Measurements from ENCODE around the gene OFD1. TPM values are rescaled to one million over a fixed set of nuclear protein-coding genes. Genes with fewer than 3 reads are reported as not detected.

Gene OFD1
- polyA plus RNA-seq, 1 of the 3 experiments (the other 2 are of a cell fraction) = 13.4 TPM

- POLR2A ChIA-PET = no interaction called here
- Histone ChIP-seq H4K20me1 (ENCODE audit: insufficient read depth) (no peaks in the 10 kb centered on the region), H3K9me3 (no peaks in the 10 kb centered on the region), H3K9ac (no peak overlapping the region), H3K79me2 (ENCODE audit: insufficient read depth) (no peaks in the 10 kb centered on the region), H3K27ac (ENCODE audit: low read depth in 2 of 2, low read length in 1 of 2) (no peak overlapping the region), H3K9me2 (no peaks in the 10 kb centered on the region), H3K4me3 (ENCODE audit: low read depth in 2 of 2, low read length in 1 of 2) (no peak overlapping the region), H3K27me3 (ENCODE audit: insufficient read depth) (no peaks in the 10 kb centered on the region), H3K4me2 (no peak overlapping the region), H3K4me1 (ENCODE audit: control insufficient read depth in 1 of 2, insufficient read depth in 2 of 2, low read depth in 1 of 2, low read length in 1 of 2) (peaks cover 0 to 2% of the 10 kb centered on the region in 2 experiments; a peak in 1 of 4 replicates), H3K36me3 (replicated peaks in 1 of 2; ENCODE audit: control insufficient read depth in 1 of 2, insufficient read depth in 2 of 2, low read length in 1 of 2) (peaks cover 62 to 88% of the 10 kb centered on the region in 2 experiments), H3F3A (replicated peaks; ENCODE audit: insufficient read depth) (peaks cover 3% of the 10 kb centered on the region), H2AFZ (ENCODE audit: low read depth) (no peak overlapping the region)
- WGBS (ENCODE audit: low lambda C conversion rate) = 77% methylated on average over 7 of the region's 7 CpGs
- CTCF ChIA-PET = interaction anchor here (0.8 to 4.2 kb wide), 4 partner anchors 11 to 270 kb away, joined by 3 to 20 read pairs (median 6); no protein-coding TSS in a partner anchor
- TF ChIP-seq, protein P1, sequence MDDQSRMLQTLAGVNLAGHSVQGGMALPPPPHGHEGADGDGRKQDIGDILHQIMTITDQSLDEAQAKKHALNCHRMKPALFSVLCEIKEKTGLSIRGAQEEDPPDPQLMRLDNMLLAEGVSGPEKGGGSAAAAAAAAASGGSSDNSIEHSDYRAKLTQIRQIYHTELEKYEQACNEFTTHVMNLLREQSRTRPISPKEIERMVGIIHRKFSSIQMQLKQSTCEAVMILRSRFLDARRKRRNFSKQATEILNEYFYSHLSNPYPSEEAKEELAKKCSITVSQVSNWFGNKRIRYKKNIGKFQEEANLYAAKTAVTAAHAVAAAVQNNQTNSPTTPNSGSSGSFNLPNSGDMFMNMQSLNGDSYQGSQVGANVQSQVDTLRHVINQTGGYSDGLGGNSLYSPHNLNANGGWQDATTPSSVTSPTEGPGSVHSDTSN (IDR thresholded peaks at IDR 0.05) = no peak
- TF ChIP-seq, protein P2, sequence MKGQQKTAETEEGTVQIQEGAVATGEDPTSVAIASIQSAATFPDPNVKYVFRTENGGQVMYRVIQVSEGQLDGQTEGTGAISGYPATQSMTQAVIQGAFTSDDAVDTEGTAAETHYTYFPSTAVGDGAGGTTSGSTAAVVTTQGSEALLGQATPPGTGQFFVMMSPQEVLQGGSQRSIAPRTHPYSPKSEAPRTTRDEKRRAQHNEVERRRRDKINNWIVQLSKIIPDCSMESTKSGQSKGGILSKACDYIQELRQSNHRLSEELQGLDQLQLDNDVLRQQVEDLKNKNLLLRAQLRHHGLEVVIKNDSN (IDR thresholded peaks at IDR 0.05; ENCODE audit: borderline replicate concordance, low read depth) = no peak
- TF ChIP-seq RFX5 (IDR thresholded peaks at IDR 0.05; ENCODE audit: low read length) = no peak
- TF ChIP-seq, protein P3, sequence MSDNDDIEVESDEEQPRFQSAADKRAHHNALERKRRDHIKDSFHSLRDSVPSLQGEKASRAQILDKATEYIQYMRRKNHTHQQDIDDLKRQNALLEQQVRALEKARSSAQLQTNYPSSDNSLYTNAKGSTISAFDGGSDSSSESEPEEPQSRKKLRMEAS (IDR thresholded peaks at IDR 0.05; ENCODE audit: low read depth) = no peak
- no peak for TF ChIP-seq POLR2AphosphoS5 (IDR thresholded peaks at IDR 0.05; ENCODE audit: low read depth, low read length)
- no peak for TF ChIP-seq RAD21 (IDR thresholded peaks at IDR 0.05; ENCODE audit: low read length)
- no peak for TF ChIP-seq GABPA (IDR thresholded peaks at IDR 0.05; ENCODE audit: low read depth)
- no peak for TF ChIP-seq EP300 (IDR thresholded peaks at IDR 0.05; ENCODE audit: borderline replicate concordance in 1 of 2, low read depth in 1 of 2, low read length in 1 of 2)
- no peak for TF ChIP-seq RCOR1 (IDR thresholded peaks at IDR 0.05; ENCODE audit: low read length)
- TF ChIP-seq MEF2A (IDR thresholded peaks at IDR 0.05; ENCODE audit: borderline replicate concordance, low read depth) = no peak
- DNase-seq = peak; percentile 13
Measured at GRCh38 chrX:13761606-13762414, 27.3 kb downstream of the OFD1 start.

- no peaks in the 10 kb centered on the region for H3K9me2 ChIP-seq
- no peak overlapping the region for H3K9ac ChIP-seq
- no peaks in the 10 kb centered on the region for H3K9me3 ChIP-seq
- no peak overlapping the region for H3K4me2 ChIP-seq
- no peak for TF ChIP-seq FOXJ3 (CRISPR knock-in tag; IDR thresholded peaks at IDR 0.05)
- TF ChIP-seq IRF3 (IDR thresholded peaks at IDR 0.05; ENCODE audit: low read depth, low read length) = no peak
- no peak for TF ChIP-seq JUND (IDR thresholded peaks at IDR 0.05)
- no peak for TF ChIP-seq MXI1 (IDR thresholded peaks at IDR 0.05; ENCODE audit: low read depth, low read length)
- H3K4me3 ChIP-seq (ENCODE audit: low read depth in 2 of 2, low read length in 1 of 2) = no peak overlapping the region
- H3K4me1 ChIP-seq (ENCODE audit: control insufficient read depth in 1 of 2, insufficient read depth in 2 of 2, low read depth in 1 of 2, low read length in 1 of 2) = peaks cover 0 to 2% of the 10 kb centered on the region in 2 experiments; a peak in 1 of 4 replicates
- no peaks in the 10 kb centered on the region for H4K20me1 ChIP-seq (ENCODE audit: insufficient read depth)
- CTCF ChIA-PET = interaction anchor here (1.7 to 4.2 kb wide), 2 partner anchors 13 to 269 kb away, joined by 5 to 20 read pairs; no protein-coding TSS in a partner anchor
- H3K27ac ChIP-seq (ENCODE audit: low read depth in 2 of 2, low read length in 1 of 2) = no peak overlapping the region
- H3F3A ChIP-seq (replicated peaks; ENCODE audit: insufficient read depth) = no peaks in the 10 kb centered on the region
- POLR2A ChIA-PET = no interaction called here
- H3K27me3 ChIP-seq (ENCODE audit: insufficient read depth) = no peaks in the 10 kb centered on the region
- 95% methylated on average over 8 of the region's 8 CpGs for WGBS (ENCODE audit: low lambda C conversion rate)
- DNase-seq = no peak
- no peak overlapping the region for H2AFZ ChIP-seq (ENCODE audit: low read depth)
- no peaks in the 10 kb centered on the region; the same call in 1 of the 2 replicates for H3K79me2 ChIP-seq (ENCODE audit: insufficient read depth)
- H3K36me3 ChIP-seq (replicated peaks in 1 of 2; ENCODE audit: control insufficient read depth in 1 of 2, insufficient read depth in 2 of 2, low read length in 1 of 2) = peaks cover 66 to 88% of the 10 kb centered on the region in 2 experiments
Measured at GRCh38 chrX:13763489-13763888, 28.9 kb downstream of the OFD1 start.
